Tibial nerve (tissue), 4 donors: ENCODE data around the gene KCNIP3. TPM values are rescaled to one million over a fixed set of nuclear protein-coding genes. Genes with fewer than 3 reads are reported as not detected.

Experiments
- DNase-seq, 2 donors: peaks; one replicate each; pipeline ENCODE4 v3.0.0-alpha.2; 2019; ENCODE audit warnings: low spot score in 2 of 2
- H3K27ac ChIP-seq, 4 donors: fragments of 200-600 bp; sonication (generic) in 3 of 4; one replicate each; pipeline ENCODE4 v1.5.1; 2017 to 2019; ENCODE audit warnings: mild to moderate bottlenecking in 1 of 4
- H3K27me3 ChIP-seq, 2 donors: fragments of 200-600 bp; sonication (generic) in 1 of 2; one replicate each; pipeline versions ENCODE4 v1.5.1 to v1.6.0; 2017 to 2019
- H3K36me3 ChIP-seq, 3 donors: fragments of 200-600 bp; sonication (generic); one replicate each; pipeline ENCODE4 v1.5.1; 2018 to 2019
- H3K4me1 ChIP-seq, 4 donors: fragments of 200-600 bp; sonication (generic) in 3 of 4; one replicate each; pipeline ENCODE4 v1.5.1; 2017 to 2019
- H3K4me3 ChIP-seq, 4 donors: fragments of 200-600 bp; sonication (generic) in 3 of 4; one replicate each; pipeline ENCODE4 v1.5.1; 2017 to 2019; ENCODE audit warnings: mild to moderate bottlenecking in 1 of 4, moderate library complexity in 1 of 4
- H3K9me3 ChIP-seq, 4 donors: fragments of 200-600 bp; sonication (generic) in 3 of 4; one replicate each; pipeline ENCODE4 v1.5.1; 2017 to 2019
- CTCF ChIP-seq, 5 experiments: fragments of 200-600 bp in 3 of 5; fragments of 450-650 bp in 2 of 5; sonication (generic) in 3 of 5; IDR thresholded peaks; one replicate each; pipeline ENCODE4 v1.5.1; 2016 to 2019; ENCODE audit warnings: antibody characterized with exemption in 5 of 5, mild to moderate bottlenecking in 3 of 5, moderate library complexity in 2 of 5
- EP300 ChIP-seq, 2 donors: sonication (generic); formaldehyde crosslinking; IDR thresholded peaks; one replicate each; pipeline ENCODE4 v1.6.1; 2017; ENCODE audit warnings: antibody characterized with exemption in 2 of 2, mild to moderate bottlenecking in 1 of 2
- POLR2A ChIP-seq, 2 donors: fragments of 450-650 bp; IDR thresholded peaks; one replicate each; pipeline ENCODE4 v1.6.1; 2017; ENCODE audit warnings: antibody characterized with exemption in 2 of 2, mild to moderate bottlenecking in 2 of 2, moderate library complexity in 2 of 2
- WGBS, 2 donors: methylation state at CpG; one replicate each; pipeline ENCODE4 v1.1.5; 2018; 5-methylcytosine and 5-hydroxymethylcytosine counted together
- total RNA-seq, 4 donors: library from RNA; depleted of rRNA; stranded (reverse); fragments of >200 nt; gene quantifications; one replicate each; pipeline ENCODE4 v1.1.0, GENCODE V29; 2016

The KCNIP3 gene
- total RNA-seq, 4 donors from 2014 or later = 35.1 to 90.8 (median 50.2) TPM

DNA sequence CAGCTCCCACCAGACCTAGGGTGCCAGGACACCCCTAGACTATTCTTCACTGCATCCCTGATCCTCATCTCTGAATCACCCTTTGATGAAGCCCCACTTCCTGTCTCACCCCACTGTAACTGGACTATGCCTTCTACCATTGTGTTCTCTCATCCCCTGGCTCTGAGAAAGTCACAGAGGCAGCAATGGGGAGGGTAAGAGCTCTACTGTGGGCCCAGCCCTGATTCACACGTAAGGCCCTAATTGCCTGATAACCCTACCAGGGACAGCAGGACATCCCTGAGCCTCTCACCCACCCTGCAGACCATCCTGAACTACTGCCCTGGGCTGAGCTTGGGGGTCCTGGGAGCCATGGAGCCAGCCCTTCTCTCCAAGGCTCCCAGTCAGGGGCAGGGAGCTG, 24.4 kb upstream of the KCNIP3 start:
- Histone ChIP-seq H3K4me1 (no peaks in the 10 kb centered on the region), H3K4me3 (no peak overlapping the region), H3K27me3 (no peaks in the 10 kb centered on the region), H3K9me3 (no peaks in the 10 kb centered on the region), H3K36me3 (no peaks in the 10 kb centered on the region), H3K27ac (no peak overlapping the region)
- TF ChIP-seq CTCF (IDR thresholded peaks at IDR 0.05) (no peak), POLR2A (IDR thresholded peaks at IDR 0.05) (no peak), EP300 (IDR thresholded peaks at IDR 0.05) (no peak)
- DNase-seq = no peak
- WGBS, 2 donors = 22 to 71% methylated on average over 1 of the region's 1 CpG

DNA sequence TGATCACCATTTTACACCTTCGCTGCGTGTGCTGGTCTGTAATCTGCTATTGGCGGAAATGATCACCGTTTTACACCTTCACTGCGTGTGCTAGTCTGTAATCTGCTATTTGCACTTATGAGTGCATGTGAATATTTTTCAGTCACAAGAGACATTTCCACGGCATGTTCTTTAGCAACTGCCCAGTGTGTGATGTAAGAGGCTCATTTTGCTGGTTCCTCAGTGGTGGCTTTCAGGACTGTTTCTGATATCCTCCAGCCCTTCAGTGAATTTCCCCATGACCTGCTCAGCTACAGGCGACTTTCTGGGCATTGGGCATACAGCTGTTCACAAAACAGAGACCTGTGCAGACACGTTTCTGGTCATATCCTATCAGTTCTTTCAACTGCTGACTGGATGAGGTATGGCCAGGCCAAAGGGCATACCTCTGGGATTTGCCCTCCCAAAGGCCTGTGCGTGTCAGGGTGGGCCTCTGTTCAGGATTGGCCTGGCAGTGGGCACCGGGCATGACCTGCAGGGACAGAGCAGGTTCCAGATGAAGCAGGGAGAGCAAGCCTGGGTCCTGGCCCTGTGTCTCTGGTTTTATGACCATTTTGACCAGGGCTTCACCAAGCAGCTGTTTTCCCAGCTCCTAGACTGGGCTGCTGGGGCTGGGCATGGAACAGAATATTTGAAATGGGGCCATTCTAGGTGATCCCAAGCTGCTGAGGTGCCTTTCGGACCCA, 23.4 kb upstream of the KCNIP3 start:
- peaks cover 0 to 3% (median 0%) of the 10 kb centered on the region in 3 donors for H3K36me3 ChIP-seq
- WGBS, 2 donors = 84 to 91% methylated on average over 10 of the region's 11 CpGs
- no peaks in the 10 kb centered on the region for H3K9me3 ChIP-seq
- H3K4me3 ChIP-seq = no peak overlapping the region
- H3K27ac ChIP-seq = no peak overlapping the region
- H3K27me3 ChIP-seq = no peaks in the 10 kb centered on the region
- no peak for DNase-seq
- TF ChIP-seq CTCF (IDR thresholded peaks at IDR 0.05) (no peak), EP300 (IDR thresholded peaks at IDR 0.05) (no peak), POLR2A (IDR thresholded peaks at IDR 0.05) (no peak)
- H3K4me1 ChIP-seq = no peaks in the 10 kb centered on the region

DNA sequence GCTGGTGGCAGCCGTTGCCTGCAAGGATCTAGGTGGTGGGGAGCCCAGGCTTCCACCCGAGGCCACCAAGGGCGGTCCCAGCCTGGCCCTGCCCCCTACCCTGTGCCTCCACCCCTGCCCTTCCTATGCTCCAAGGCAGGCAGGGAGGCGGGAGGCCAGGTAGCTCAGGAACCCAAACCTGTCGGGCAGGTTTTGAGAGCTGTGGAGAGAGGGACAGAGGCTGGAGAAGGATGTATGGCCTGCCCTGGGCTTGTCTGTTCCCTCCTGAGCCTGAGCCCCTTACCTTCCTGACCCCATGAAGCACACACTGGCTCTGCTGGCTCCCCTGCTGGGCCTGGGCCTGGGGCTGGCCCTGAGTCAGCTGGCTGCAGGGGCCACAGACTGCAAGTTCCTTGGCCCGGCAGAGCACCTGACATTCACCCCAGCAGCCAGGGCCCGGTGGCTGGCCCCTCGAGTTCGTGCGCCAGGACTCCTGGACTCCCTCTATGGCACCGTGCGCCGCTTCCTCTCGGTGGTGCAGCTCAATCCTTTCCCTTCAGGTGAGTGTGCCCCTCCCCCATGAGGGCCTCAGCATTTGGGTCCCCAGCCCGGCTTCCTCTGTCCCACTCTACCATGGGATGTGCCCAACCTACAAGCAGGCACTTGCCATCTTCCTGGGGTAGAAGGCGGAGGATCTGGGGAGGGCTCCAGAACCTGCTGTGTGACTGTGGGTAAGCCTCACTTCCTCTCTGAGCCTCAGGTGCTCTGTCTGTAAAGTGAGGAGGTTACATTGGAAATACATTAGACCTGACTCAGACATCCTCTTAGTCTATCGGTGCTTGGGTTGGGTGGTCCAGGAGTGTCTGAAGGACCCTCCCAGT, 22.6 kb upstream of the KCNIP3 start, which contains the start of gene PROM2:
Gene PROM2 (plus strand): TSS at position 159 of the 860 bp plus-strand sequence. CDS start 137 bp downstream, at position 296.
- DNase-seq = no peak

GRCh38 chr2:95275151-95275515, 22.0 kb upstream of the KCNIP3 start:
- WGBS, 2 donors = 76 to 97% methylated on average over 3 to 4 of the region's 4 CpGs
- H3K36me3 ChIP-seq = peaks cover 0 to 14% (median 0%) of the 10 kb centered on the region in 3 donors
- TF ChIP-seq EP300 (IDR thresholded peaks at IDR 0.05) (no peak), CTCF (IDR thresholded peaks at IDR 0.05) (no peak), POLR2A (IDR thresholded peaks at IDR 0.05) (no peak)
- H3K9me3 ChIP-seq = no peaks in the 10 kb centered on the region
- no peak overlapping the region for H3K4me3 ChIP-seq
- H3K4me1 ChIP-seq = no peaks in the 10 kb centered on the region
- H3K27ac ChIP-seq = no peak overlapping the region
- no peaks in the 10 kb centered on the region for H3K27me3 ChIP-seq
- no peak for DNase-seq

More for the DNA sequence above, 22.6 kb upstream of the KCNIP3 start, which contains the start of gene PROM2:
- no peaks in the 10 kb centered on the region for H3K27me3 ChIP-seq
- no peaks in the 10 kb centered on the region for H3K9me3 ChIP-seq
- 79 to 81% methylated on average over 11 to 16 of the region's 17 CpGs for WGBS, 2 donors
- H3K4me1 ChIP-seq = no peaks in the 10 kb centered on the region
- TF ChIP-seq CTCF (IDR thresholded peaks at IDR 0.05) (no peak), EP300 (IDR thresholded peaks at IDR 0.05) (no peak), POLR2A (IDR thresholded peaks at IDR 0.05) (no peak)
- no peak within 1 kb of the TSS for H3K4me3 ChIP-seq
- no peak within 1 kb of the TSS for H3K27ac ChIP-seq
- H3K36me3 ChIP-seq = peaks cover 0 to 8% (median 0%) of the 10 kb centered on the region in 3 donors
